Colonic mucosa (tissue), 4 donors: ENCODE measurements around the gene PPP1R9B. TPM values are rescaled to one million over a fixed set of nuclear protein-coding genes. Genes with fewer than 3 reads are reported as not detected.
A peak's percentile ranks its signal among the peaks of the same experiment; 100 is the strongest.

Experiments
- DNase-seq: peaks from one replicate; pipeline ENCODE4 v3.0.0-alpha.2; 2020
- H3K27ac ChIP-seq: fragments of 200-600 bp; one replicate; pipeline ENCODE4 v1.8.0; 2021
- H3K27me3 ChIP-seq: fragments of 200-600 bp; one replicate; pipeline ENCODE4 v1.8.0; 2021
- H3K36me3 ChIP-seq: fragments of 200-600 bp; one replicate; pipeline ENCODE4 v1.8.0; 2021
- H3K4me1 ChIP-seq: fragments of 200-600 bp; one replicate; pipeline ENCODE4 v1.8.0; 2021; ENCODE audit warnings: mild to moderate bottlenecking
- H3K4me3 ChIP-seq: fragments of 200-600 bp; one replicate; pipeline ENCODE4 v1.8.0; 2021
- H3K9ac ChIP-seq, 2 donors: one replicate each; pipeline ENCODE4 v1.7.0; 2013; ENCODE audit warnings: control low read depth in 2 of 2, low read depth in 2 of 2, low read length in 2 of 2
- H3K9me3 ChIP-seq: fragments of 200-600 bp; one replicate; pipeline ENCODE4 v1.8.0; 2021
- CTCF ChIP-seq: fragments of 200-600 bp; IDR thresholded peaks from one replicate; pipeline ENCODE4 v1.8.0; 2022; ENCODE audit warnings: antibody characterized with exemption, mild to moderate bottlenecking
- intact Hi-C: fragments of 100-400 bp; cut with DNase I; formaldehyde crosslinking; loops from one replicate; pipeline ENCODE4 v1.14.1; 2022
- total RNA-seq, 2 donors: library from RNA; stranded (reverse); fragmentation: NEBNext Ultra II Directional in 1 of 2; extraction: Animal tissue kit (Norgen Biotek cat#: 25700) in 1 of 2; gene quantifications; one replicate each; pipeline ENCODE4 v1.2.1, GENCODE V29; 2021
- donor health status: healthy.
- donor health status: DM: no; HTN: no; CAD: no.
- donor health status: DM: no; HTN: no; CAD: no.

The PPP1R9B gene
- total RNA-seq, 2 donors from 2014 or later = 36.6 to 43.2 TPM

- no peaks in the 10 kb centered on the region for H3K36me3 ChIP-seq
- H3K4me1 ChIP-seq = peaks cover 25% of the 10 kb centered on the region
- no peak overlapping the region for H3K4me3 ChIP-seq
- H3K27me3 ChIP-seq = no peaks in the 10 kb centered on the region
- H3K9me3 ChIP-seq = no peaks in the 10 kb centered on the region
- peak overlapping the region in 1 of 2 donors; percentile 88 for H3K9ac ChIP-seq
- no peak overlapping the region for H3K27ac ChIP-seq
- DNase-seq = no peak
- intact Hi-C loops = no loop called here
- no peak for TF ChIP-seq CTCF
Observed at GRCh38 chr17:50103252-50103651, 47.2 kb downstream of the PPP1R9B start.

- no peak for TF ChIP-seq CTCF
- no peaks in the 10 kb centered on the region for H3K36me3 ChIP-seq
- H3K27ac ChIP-seq = peak overlapping the region; percentile 65
- peaks cover 25% of the 10 kb centered on the region for H3K4me1 ChIP-seq
- H3K9ac ChIP-seq = peak overlapping the region; percentile 48 to 88
- intact Hi-C loops = no loop called here
- H3K4me3 ChIP-seq = no peak overlapping the region
- H3K27me3 ChIP-seq = no peaks in the 10 kb centered on the region
- DNase-seq = peak; percentile 96
- H3K9me3 ChIP-seq = no peaks in the 10 kb centered on the region
Observed at GRCh38 chr17:50102164-50102991, 48.1 kb downstream of the PPP1R9B start.

GRCh38 chr17:50101346-50102163 lies 48.9 kb downstream of the PPP1R9B start:
- intact Hi-C loops = no loop called here
- H3K4me1 ChIP-seq = peaks cover 25% of the 10 kb centered on the region
- no peak for TF ChIP-seq CTCF
- no peaks in the 10 kb centered on the region for H3K9me3 ChIP-seq
- peak overlapping the region; percentile 65 for H3K27ac ChIP-seq
- H3K36me3 ChIP-seq = no peaks in the 10 kb centered on the region
- no peaks in the 10 kb centered on the region for H3K27me3 ChIP-seq
- H3K4me3 ChIP-seq = no peak overlapping the region
- peak; percentile 89 for DNase-seq
- H3K9ac ChIP-seq = peak overlapping the region; percentile 41 to 88

- intact Hi-C loops = no loop called here
- H3K4me3 ChIP-seq = no peak overlapping the region
- H3K27ac ChIP-seq = peak overlapping the region; percentile 65
- TF ChIP-seq CTCF = no peak
- no peaks in the 10 kb centered on the region for H3K27me3 ChIP-seq
- no peaks in the 10 kb centered on the region for H3K36me3 ChIP-seq
- DNase-seq = no peak
- peak overlapping the region; percentile 49 to 88 for H3K9ac ChIP-seq
- H3K4me1 ChIP-seq = peaks cover 29% of the 10 kb centered on the region
- no peaks in the 10 kb centered on the region for H3K9me3 ChIP-seq
Observed at GRCh38 chr17:50100921-50101345, 49.5 kb downstream of the PPP1R9B start.

GRCh38 chr17:50100480-50100883 lies 50.0 kb downstream of the PPP1R9B start:
- H3K9ac ChIP-seq = peak overlapping the region in 1 of 2 donors; percentile 88
- H3K4me3 ChIP-seq = no peak overlapping the region
- no peaks in the 10 kb centered on the region for H3K36me3 ChIP-seq
- intact Hi-C loops = no loop called here
- H3K9me3 ChIP-seq = no peaks in the 10 kb centered on the region
- peak overlapping the region; percentile 65 for H3K27ac ChIP-seq
- no peak for TF ChIP-seq CTCF
- peak; percentile 70 for DNase-seq
- H3K4me1 ChIP-seq = peaks cover 31% of the 10 kb centered on the region
- H3K27me3 ChIP-seq = no peaks in the 10 kb centered on the region
